MM.1S (cell line): Measurements from ENCODE around the gene ARFRP1.

Source experiments
- CTCF ChIP-seq: fragments of 300-600 bp; sonication (generic); IDR thresholded peaks from 2 replicates; pipeline ENCODE4 v1.5.1; 2016; ENCODE audit warnings: antibody characterized with exemption, low read length, mixed read lengths
- EZH2 ChIP-seq: fragments of 300-600 bp; sonication (generic); optimal IDR thresholded peaks from 2 replicates; pipeline ENCODE3; 2017; ENCODE audit warnings: low read depth, mild to moderate bottlenecking, antibody characterized with exemption, low read length, mixed read lengths
- EZH2phosphoT487 ChIP-seq: fragments of 300-600 bp; sonication (generic); IDR thresholded peaks from 2 replicates; pipeline ENCODE4 v1.6.1; 2018; ENCODE audit warnings: antibody characterized with exemption, low read length

GRCh38 chr20:63685269-63686026 lies 22.3 kb downstream of the ARFRP1 start:
- TF ChIP-seq EZH2phosphoT487 (no peak), EZH2 (no peak), CTCF (no peak)
